Tibial nerve (tissue), 4 donors: Measurements from ENCODE around the gene COL6A2.

Experiments
- CTCF ChIP-seq, 5 experiments: fragments of 200-600 bp in 3 of 5; fragments of 450-650 bp in 2 of 5; sonication (generic) in 3 of 5; IDR thresholded peaks; one replicate each; pipeline ENCODE4 v1.5.1; 2016 to 2019; ENCODE audit warnings: antibody characterized with exemption in 5 of 5, mild to moderate bottlenecking in 3 of 5, moderate library complexity in 2 of 5
- EP300 ChIP-seq, 2 donors: sonication (generic); formaldehyde crosslinking; IDR thresholded peaks; one replicate each; pipeline ENCODE4 v1.6.1; 2017; ENCODE audit warnings: antibody characterized with exemption in 2 of 2, mild to moderate bottlenecking in 1 of 2

GRCh38 chr21:46159841-46160656, 62.1 kb downstream of the COL6A2 start:
- TF ChIP-seq CTCF (IDR thresholded peaks at IDR 0.05), result no peak
- no peak for TF ChIP-seq EP300 (IDR thresholded peaks at IDR 0.05)
